ENCODE measurements around the gene SLC44A4.

The SLC44A4 gene

DNA sequence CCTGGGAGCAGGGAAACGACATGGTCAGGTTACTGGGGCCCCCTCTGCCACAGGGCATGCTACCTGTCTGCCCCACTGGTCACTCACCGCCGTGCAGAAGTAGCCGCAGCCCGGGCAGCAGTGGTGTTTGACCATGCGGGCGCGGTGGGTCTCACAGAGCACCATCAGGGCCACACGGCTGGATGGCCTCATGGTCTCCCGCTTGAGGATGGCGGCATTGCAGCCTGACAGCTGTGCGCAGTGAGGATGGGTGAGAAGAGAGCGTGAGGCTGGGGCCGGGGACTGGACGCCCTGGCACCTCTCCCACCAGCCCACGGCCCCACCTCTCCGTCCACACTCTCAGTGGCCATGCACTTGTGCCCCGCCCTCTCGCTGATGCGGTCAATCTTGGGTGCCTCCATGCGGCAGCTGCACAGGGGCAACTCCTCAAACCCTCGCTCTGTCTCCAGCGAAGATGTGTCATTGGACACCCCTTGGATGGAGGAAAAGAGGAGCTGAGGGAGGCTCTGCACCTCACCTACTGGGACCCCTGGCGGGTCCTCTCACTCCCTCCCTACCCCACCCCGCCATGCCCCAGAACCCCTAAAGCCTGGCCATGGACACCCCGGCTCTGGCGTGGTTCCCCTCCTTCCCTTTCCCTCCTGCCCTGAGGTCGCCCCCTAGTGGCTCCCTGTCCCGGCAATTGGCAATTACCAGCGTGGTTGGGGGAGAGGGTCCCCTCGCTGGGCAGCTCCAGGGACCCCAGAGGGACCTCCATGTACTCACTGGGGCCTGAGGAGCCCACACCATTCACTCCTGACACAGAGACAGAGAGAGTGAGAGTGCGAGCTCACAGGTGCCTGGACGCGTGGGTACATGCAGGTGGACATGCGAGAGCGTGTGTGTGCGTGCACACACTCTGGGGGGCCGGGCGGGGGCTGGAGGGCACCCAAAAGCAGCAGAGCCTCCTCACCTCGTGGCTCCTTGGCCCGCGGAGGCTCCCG, 9.8 kb upstream of the SLC44A4 start:
- Histone ChIP-seq H3K27ac (ENCODE audit: low read depth, low read length, poor library complexity, severe bottlenecking) (no peak overlapping the region), H4K20me1 (ENCODE audit: insufficient read depth, low read length) (no peaks in the 10 kb centered on the region), H3K9ac (ENCODE audit: low read length) (no peak overlapping the region), H3K4me1 (ENCODE audit: insufficient read depth, low read length, severe bottlenecking) (no peaks in the 10 kb centered on the region), H2AFZ (ENCODE audit: low read length) (no peak overlapping the region), H3K79me2 (ENCODE audit: insufficient read depth, low read length) (no peaks in the 10 kb centered on the region), H3K9me2 (ENCODE audit: low read depth, low read length) (no peaks in the 10 kb centered on the region), H3K4me3 (ENCODE audit: low read depth, low read length, poor library complexity, severe bottlenecking) (no peak overlapping the region), H3F3A (ENCODE audit: insufficient read depth, low read length) (no peaks in the 10 kb centered on the region), H3K4me2 (ENCODE audit: low read length) (no peak overlapping the region), H3K27me3 (ENCODE audit: insufficient read depth, low read length) (no peaks in the 10 kb centered on the region), H3K36me3 (ENCODE audit: insufficient read depth, low read length) (peaks cover 85% of the 10 kb centered on the region), H3K9me3 (ENCODE audit: low read length) (no peaks in the 10 kb centered on the region)
- no peak for TF ChIP-seq EZH2 (IDR thresholded peaks at IDR 0.05; ENCODE audit: borderline replicate concordance, low read length)
- TF ChIP-seq, protein P1, sequence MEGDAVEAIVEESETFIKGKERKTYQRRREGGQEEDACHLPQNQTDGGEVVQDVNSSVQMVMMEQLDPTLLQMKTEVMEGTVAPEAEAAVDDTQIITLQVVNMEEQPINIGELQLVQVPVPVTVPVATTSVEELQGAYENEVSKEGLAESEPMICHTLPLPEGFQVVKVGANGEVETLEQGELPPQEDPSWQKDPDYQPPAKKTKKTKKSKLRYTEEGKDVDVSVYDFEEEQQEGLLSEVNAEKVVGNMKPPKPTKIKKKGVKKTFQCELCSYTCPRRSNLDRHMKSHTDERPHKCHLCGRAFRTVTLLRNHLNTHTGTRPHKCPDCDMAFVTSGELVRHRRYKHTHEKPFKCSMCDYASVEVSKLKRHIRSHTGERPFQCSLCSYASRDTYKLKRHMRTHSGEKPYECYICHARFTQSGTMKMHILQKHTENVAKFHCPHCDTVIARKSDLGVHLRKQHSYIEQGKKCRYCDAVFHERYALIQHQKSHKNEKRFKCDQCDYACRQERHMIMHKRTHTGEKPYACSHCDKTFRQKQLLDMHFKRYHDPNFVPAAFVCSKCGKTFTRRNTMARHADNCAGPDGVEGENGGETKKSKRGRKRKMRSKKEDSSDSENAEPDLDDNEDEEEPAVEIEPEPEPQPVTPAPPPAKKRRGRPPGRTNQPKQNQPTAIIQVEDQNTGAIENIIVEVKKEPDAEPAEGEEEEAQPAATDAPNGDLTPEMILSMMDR (IDR thresholded peaks at IDR 0.05; ENCODE audit: low read length) = peak; percentile 91

DNA sequence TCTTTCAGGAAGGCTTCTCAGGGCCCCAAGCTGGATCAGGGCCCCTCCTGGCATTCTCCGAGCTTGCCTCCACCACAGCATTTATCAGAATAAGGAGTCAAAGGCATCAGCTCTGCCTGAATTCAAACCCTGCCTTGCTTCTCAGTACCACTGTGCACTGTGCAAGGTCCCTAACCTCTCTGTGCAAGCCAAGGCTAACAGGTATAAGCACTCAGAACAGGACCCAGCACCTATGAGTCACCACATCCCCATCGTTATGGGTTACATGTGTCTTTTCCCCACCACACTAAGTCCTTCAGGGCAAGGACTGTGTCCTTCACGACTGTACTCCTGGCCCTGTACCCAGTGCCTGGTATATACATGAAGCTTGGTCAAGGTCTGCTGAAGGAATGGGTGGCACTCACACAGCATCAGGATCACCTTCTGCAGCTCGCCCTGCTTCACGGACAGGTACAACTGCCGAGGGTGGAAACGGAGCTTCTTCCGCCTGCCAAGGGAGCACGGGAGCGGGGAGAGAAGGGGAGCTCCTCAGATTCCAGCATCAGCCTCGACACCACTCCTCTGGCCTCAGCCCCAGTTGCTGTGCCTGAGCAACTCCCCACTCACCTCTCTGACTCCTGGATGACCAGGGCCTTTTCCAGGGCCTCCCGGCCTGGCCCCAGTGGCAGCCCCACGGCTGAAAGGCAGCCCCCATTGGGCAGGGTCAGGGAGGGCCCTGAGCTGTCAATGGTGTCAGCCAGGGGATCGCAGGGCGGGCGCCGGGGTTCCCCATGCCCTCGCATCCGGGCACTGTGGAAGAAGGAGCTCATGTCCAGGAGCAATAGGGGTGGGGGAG, 8.6 kb upstream of the SLC44A4 start:
- Histone ChIP-seq H3F3A (ENCODE audit: insufficient read depth, low read length) (no peaks in the 10 kb centered on the region), H3K36me3 (ENCODE audit: insufficient read depth, low read length) (peaks cover 85% of the 10 kb centered on the region)

DNA sequence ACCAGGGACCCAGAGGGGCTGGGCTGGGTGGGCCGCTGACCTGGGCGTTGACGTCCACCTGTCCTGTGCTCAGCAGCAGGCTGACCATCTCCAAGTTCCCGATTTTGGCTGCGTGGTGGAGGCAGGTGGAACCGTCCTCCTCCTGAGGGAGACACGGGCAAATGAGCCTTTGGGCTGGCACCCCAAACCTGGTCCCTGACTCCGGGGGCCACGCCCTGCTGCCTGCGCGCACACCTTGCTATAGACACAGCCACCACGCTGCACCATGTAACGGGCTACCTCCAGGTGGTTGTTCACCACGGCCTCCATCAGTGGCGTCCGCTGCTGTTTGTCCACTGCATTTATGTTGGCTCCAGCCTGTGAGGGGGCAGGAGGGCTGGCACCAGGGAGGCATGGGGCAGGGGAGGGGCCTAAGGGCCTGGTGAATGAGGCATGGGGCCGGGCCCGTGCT, 7.8 kb upstream of the SLC44A4 start:
- H3K9me2 ChIP-seq (ENCODE audit: low read depth, low read length) = no peaks in the 10 kb centered on the region
- no peak overlapping the region for H3K4me3 ChIP-seq (ENCODE audit: low read depth, low read length, poor library complexity, severe bottlenecking)
- no peaks in the 10 kb centered on the region for H3K27me3 ChIP-seq (ENCODE audit: insufficient read depth, low read length)
- H2AFZ ChIP-seq (ENCODE audit: low read length) = no peak overlapping the region
- no peaks in the 10 kb centered on the region for H4K20me1 ChIP-seq (ENCODE audit: insufficient read depth, low read length)
- no peak overlapping the region for H3K9ac ChIP-seq (ENCODE audit: low read length)
- H3K9me3 ChIP-seq (ENCODE audit: low read length) = no peaks in the 10 kb centered on the region
- TF ChIP-seq EZH2 (IDR thresholded peaks at IDR 0.05; ENCODE audit: borderline replicate concordance, low read length) = no peak
- TF ChIP-seq, protein P1 (IDR thresholded peaks at IDR 0.05; ENCODE audit: low read length) = no peak
- no peaks in the 10 kb centered on the region for H3K79me2 ChIP-seq (ENCODE audit: insufficient read depth, low read length)
- H3F3A ChIP-seq (ENCODE audit: insufficient read depth, low read length) = no peaks in the 10 kb centered on the region
- peaks cover 82% of the 10 kb centered on the region for H3K36me3 ChIP-seq (ENCODE audit: insufficient read depth, low read length)
- H3K27ac ChIP-seq (ENCODE audit: low read depth, low read length, poor library complexity, severe bottlenecking) = no peak overlapping the region
- no peak overlapping the region for H3K4me2 ChIP-seq (ENCODE audit: low read length)
- H3K4me1 ChIP-seq (ENCODE audit: insufficient read depth, low read length, severe bottlenecking) = no peaks in the 10 kb centered on the region

More for the DNA sequence above, 8.6 kb upstream of the SLC44A4 start:
- no peaks in the 10 kb centered on the region for H3K9me2 ChIP-seq (ENCODE audit: low read depth, low read length)
- H3K4me1 ChIP-seq (ENCODE audit: insufficient read depth, low read length, severe bottlenecking) = no peaks in the 10 kb centered on the region
- H3K27me3 ChIP-seq (ENCODE audit: insufficient read depth, low read length) = no peaks in the 10 kb centered on the region
- no peak overlapping the region for H3K27ac ChIP-seq (ENCODE audit: low read depth, low read length, poor library complexity, severe bottlenecking)
- no peaks in the 10 kb centered on the region for H3K9me3 ChIP-seq (ENCODE audit: low read length)
- no peaks in the 10 kb centered on the region for H3K79me2 ChIP-seq (ENCODE audit: insufficient read depth, low read length)
- no peak overlapping the region for H3K4me2 ChIP-seq (ENCODE audit: low read length)
- no peak overlapping the region for H3K4me3 ChIP-seq (ENCODE audit: low read depth, low read length, poor library complexity, severe bottlenecking)
- no peak overlapping the region for H2AFZ ChIP-seq (ENCODE audit: low read length)
- no peak for TF ChIP-seq EZH2 (IDR thresholded peaks at IDR 0.05; ENCODE audit: borderline replicate concordance, low read length)
- TF ChIP-seq, protein P1 (IDR thresholded peaks at IDR 0.05; ENCODE audit: low read length) = no peak
- H3K9ac ChIP-seq (ENCODE audit: low read length) = no peak overlapping the region
- no peaks in the 10 kb centered on the region for H4K20me1 ChIP-seq (ENCODE audit: insufficient read depth, low read length)

All from OCI-LY1 (cell line).